K562 (cell line): ENCODE measurements around the gene NUP153. TPM values are rescaled to one million over a fixed set of nuclear protein-coding genes. Genes with fewer than 3 reads are reported as not detected.

Experiments used
- ATAC-seq: fragments of 200-7000 bp; cut with Tn5 transposase; 3 replicates; pipeline ENCODE4 v1.9.1; 2020; ENCODE audit warnings: moderate library complexity
- BruUV-seq: library from RNA; stranded (reverse); fragments of 400-500 nt; replicated peaks from 2 replicates; lab custom pipeline; 2021; lab: Mats Ljungman, UMichigan
- CTCF ChIA-PET: fragments of 300-600 bp; formaldehyde crosslinking; extraction: SDS; loops from one replicate; lab custom pipeline; 2021; ENCODE audit warnings: low intra/inter-chr PET ratio; lab: Yijun Ruan, JAX
- POLR2A ChIA-PET: fragments of 300-600, 350-650 bp; sonication (Branson Sonifier 250); formaldehyde crosslinking; extraction: SDS; loops from one replicate; lab custom pipeline; 2021; ENCODE audit warnings: antibody characterized with exemption, inconsistent platforms; lab: Yijun Ruan, JAX
- DNase-seq, 4 experiments: peaks; one replicate each; pipeline versions ENCODE4 v3.0.0 to v3.0.0-alpha.2; 2011 to 2018; ENCODE audit warnings: low spot score in 3 of 4, mixed read lengths in 3 of 4; ENCODE audit errors: extremely low read depth in 1 of 4
- FAIRE-seq: peaks from 2 replicates; lab custom pipeline; 2011; peaks lifted over from hg19 to GRCh38; lab: Jason Lieb, UNC
- H2AFZ ChIP-seq: 2 replicates; pipeline ENCODE4 v1.6.0; 2011; ENCODE audit warnings: low read depth, low read length, control low read depth, inconsistent platforms
- H3K27ac ChIP-seq: fragments of 200-600 bp; 3 replicates; pipeline ENCODE4 v1.8.0; 2011; ENCODE audit warnings: low read depth, mild to moderate bottlenecking, control low read depth, inconsistent platforms, low read length, moderate library complexity, mixed read lengths; ENCODE audit errors: extremely low read depth
- H3K27me3 ChIP-seq, 2 experiments: fragments of 300-600 bp in 1 of 2; 2 replicates in 1 of 2; 3 replicates in 1 of 2; pipeline versions ENCODE4 v1.6.0 to v1.8.0; 2011; ENCODE audit warnings: inconsistent platforms in 2 of 2, low read length in 2 of 2, mild to moderate bottlenecking in 1 of 2, mixed read lengths in 1 of 2, moderate library complexity in 1 of 2; ENCODE audit not compliant: control insufficient read depth in 2 of 2, insufficient read depth in 2 of 2
- H3K36me3 ChIP-seq: fragments of 300-600 bp; 3 replicates; pipeline ENCODE4 v1.8.0; 2011; ENCODE audit warnings: mild to moderate bottlenecking, low read length, inconsistent platforms; ENCODE audit not compliant: control insufficient read depth, insufficient read depth
- H3K4me1 ChIP-seq, 2 experiments: fragments of 200-600 bp in 1 of 2; replicated peaks in 1 of 2; 2 replicates in 1 of 2; 3 replicates in 1 of 2; pipeline versions ENCODE4 v1.5.1 to v1.8.0; 2011; ENCODE audit warnings: inconsistent platforms in 2 of 2, low read length in 2 of 2, mild to moderate bottlenecking in 1 of 2, mixed read lengths in 1 of 2, moderate library complexity in 1 of 2; ENCODE audit not compliant: control insufficient read depth in 2 of 2, insufficient read depth in 2 of 2
- H3K4me2 ChIP-seq: 2 replicates; pipeline ENCODE4 v1.6.1; 2011; ENCODE audit warnings: low read length, control low read depth, inconsistent platforms, mixed read lengths; ENCODE audit not compliant: insufficient read depth
- H3K4me3 ChIP-seq: fragments of 200-600 bp; sonication (generic), shearing (Covaris generic); 2 replicates; pipeline ENCODE4 v1.5.1; 2016; ENCODE audit warnings: control low read depth, inconsistent platforms
- H3K79me2 ChIP-seq: fragments of 200-600 bp; 3 replicates; pipeline ENCODE4 v1.8.0; 2011; ENCODE audit warnings: low read length, inconsistent platforms; ENCODE audit not compliant: control insufficient read depth, insufficient read depth
- H3K9ac ChIP-seq, 2 experiments: 2 replicates each; pipeline versions ENCODE4 v1.6.0 to v1.6.1; 2011; ENCODE audit warnings: low read depth in 2 of 2, low read length in 2 of 2, control low read depth in 1 of 2, inconsistent platforms in 1 of 2, mild to moderate bottlenecking in 1 of 2, mixed read lengths in 1 of 2; ENCODE audit not compliant: insufficient read depth in 1 of 2
- H3K9me1 ChIP-seq: one replicate; pipeline ENCODE4 v1.6.0; 2011; ENCODE audit warnings: inconsistent platforms, mild to moderate bottlenecking, low read length, moderate library complexity; ENCODE audit not compliant: control insufficient read depth, insufficient read depth
- H3K9me3 ChIP-seq: replicated peaks from 2 replicates; pipeline ENCODE4 v1.5.1; 2011; ENCODE audit warnings: low read depth, low read length, inconsistent platforms; ENCODE audit not compliant: control insufficient read depth, insufficient read depth
- H4K20me1 ChIP-seq: replicated peaks from 2 replicates; pipeline ENCODE4 v1.6.1; 2011; ENCODE audit warnings: low read length, inconsistent platforms, mixed read lengths; ENCODE audit not compliant: control insufficient read depth, insufficient read depth
- CTBP1 ChIP-seq: fragments of 450-650 bp; IDR thresholded peaks from 2 replicates; pipeline ENCODE4 v1.6.1; 2016; ENCODE audit warnings: borderline replicate concordance
- ELF2 ChIP-seq: fragments of 250-450 bp; sonication (Bioruptor Pico); IDR thresholded peaks from 2 replicates; pipeline ENCODE4 v1.5.0; 2021; ENCODE audit warnings: mild to moderate bottlenecking
- EP300 ChIP-seq: IDR thresholded peaks from 2 replicates; pipeline ENCODE4 v1.6.1; 2012; ENCODE audit warnings: low read length, improper control_type of control experiment
- ETV1 ChIP-seq: fragments of 450-650 bp; conservative IDR thresholded peaks from 2 replicates; pipeline ENCODE4 v1.6.1; 2016; ENCODE audit warnings: missing genetic modification characterization, control low read depth, low read depth, missing compliant biosample characterization
- ETV5 ChIP-seq: sonication (generic); formaldehyde crosslinking; IDR thresholded peaks from 2 replicates; pipeline ENCODE4 v1.4.0; 2020; ENCODE audit warnings: low read depth, mild to moderate bottlenecking, missing genetic modification reagents
- MXD1 ChIP-seq: fragments of 250-450 bp; sonication (Bioruptor Pico); IDR thresholded peaks from 2 replicates; pipeline ENCODE4 v1.8.0; 2021; ENCODE audit warnings: borderline replicate concordance, mild to moderate bottlenecking, moderate library complexity; ENCODE audit not compliant: poor library complexity, severe bottlenecking
- SMAD4 ChIP-seq: fragments of 250-450 bp; sonication (Bioruptor Pico); conservative IDR thresholded peaks from 2 replicates; pipeline ENCODE4 v1.8.0; 2021; ENCODE audit warnings: inconsistent platforms, mild to moderate bottlenecking, moderate library complexity
- SREBF1 ChIP-seq: fragments of 150-350 bp; IDR thresholded peaks from 2 replicates; pipeline ENCODE4 v1.6.1; 2014; ENCODE audit warnings: antibody characterized with exemption, low read depth, low read length, borderline replicate concordance
- TAL1 ChIP-seq: fragments of 450-650 bp; IDR thresholded peaks from 2 replicates; pipeline ENCODE4 v1.6.1; 2016; ENCODE audit warnings: mild to moderate bottlenecking
- TEAD4 ChIP-seq, 2 experiments: sonication (generic) in 1 of 2; formaldehyde crosslinking in 1 of 2; IDR thresholded peaks; 2 replicates each; pipeline versions ENCODE4 v1.6.1 to v1.8.0; 2012 to 2022; ENCODE audit warnings: borderline replicate concordance in 1 of 2, inconsistent platforms in 1 of 2, low read length in 1 of 2, mild to moderate bottlenecking in 1 of 2, missing genetic modification reagents in 1 of 2
- TFAP4 ChIP-seq: sonication (generic); formaldehyde crosslinking; IDR thresholded peaks from 2 replicates; pipeline ENCODE4 v1.8.0; 2022; ENCODE audit warnings: missing genetic modification reagents, mild to moderate bottlenecking, moderate library complexity, borderline replicate concordance
- ZC3H4 ChIP-seq: sonication (generic); formaldehyde crosslinking; IDR thresholded peaks from 2 replicates; pipeline ENCODE4 v1.9.0; 2021; ENCODE audit warnings: missing genetic modification reagents, borderline replicate concordance
- ZNF197 ChIP-seq: fragments of 200-800 bp; sonication (Bioruptor generic); IDR thresholded peaks from 2 replicates; pipeline ENCODE4 v1.6.1; 2016; ENCODE audit warnings: low read depth, missing genetic modification characterization, missing compliant biosample characterization
- WGBS: fragments of 100-300 bp; shearing (Covaris generic); methylation state at CpG from one replicate; pipeline ENCODE4 v1.1.6; 2016; ENCODE audit warnings: low coverage, mixed read lengths; ENCODE audit not compliant: insufficient coverage; ENCODE audit errors: missing lambda C conversion rate; 5-methylcytosine and 5-hydroxymethylcytosine counted together
- in situ Hi-C: fragments of 300-500 bp; cut with MboI; formaldehyde crosslinking; loops from 4 replicates; pipeline ENCODE4 v1.15.0; 2018; ENCODE audit warnings: inconsistent platforms, mixed read lengths
- intact Hi-C: fragments of 100-400 bp; cut with micrococcal nuclease; formaldehyde crosslinking; loops from 2 replicates; pipeline ENCODE4 v1.14.2; 2022
- polyA plus RNA-seq, 8 experiments: library from polyadenylated mRNA; depleted of rRNA in 4 of 8; stranded (reverse) in 5 of 8; unstranded in 3 of 8; fragments of >200 nt; fragmentation: Nextera tagmentation in 2 of 8; fragmentation: Illumina TruSeq in 1 of 8; extraction: Ambion mirVana in 2 of 8; extraction: Trizol in 1 of 8; gene quantifications; 2 replicates each; pipeline versions ENCODE4 v1.2.1 to v1.2.3, GENCODE V29; 2011 to 2014; ENCODE audit warnings: inconsistent platforms in 1 of 8, missing spikeins in 1 of 8
- total RNA-seq, 7 experiments: library from RNA; depleted of rRNA in 6 of 7; stranded (reverse); fragments of >200 nt in 6 of 7; fragmentation: Illumina TruSeq in 2 of 7; extraction: Trizol in 2 of 7; gene quantifications; 2 replicates each; pipeline versions ENCODE4 v1.2.1 to v1.2.3, GENCODE V29; 2011 to 2021; ENCODE audit warnings: low replicate concordance in 1 of 7
- TF ChIP-seq, protein P1 (sequence below): fragments of 250-450 bp; sonication (Bioruptor Pico); IDR thresholded peaks from 2 replicates; pipeline ENCODE4 v1.5.0; 2022; ENCODE audit warnings: mild to moderate bottlenecking
- TF ChIP-seq, protein P2 (sequence below): sonication (generic); formaldehyde crosslinking; IDR thresholded peaks from 2 replicates; pipeline ENCODE4 v1.8.0; 2022; ENCODE audit warnings: mild to moderate bottlenecking, missing genetic modification reagents

Gene NUP153
- total and polyA plus RNA-seq, 9 of the 15 experiments (the other 6 are each of a cell fraction or from before 2014, with no cell fraction given), result 21.9 to 110 (median 84.8) TPM

GRCh38 chr6:17716221-17716620 is 9.5 kb upstream of the NUP153 start:
- no TSS peak for BruUV-seq
- Histone ChIP-seq H3K9me3 (no peaks in the 10 kb centered on the region), H3K79me2 (no peaks in the 10 kb centered on the region), H2AFZ (peak overlapping the region; percentile 63), H3K4me2 (no peak overlapping the region), H3K36me3 (no peaks in the 10 kb centered on the region), H3K9ac (no peak overlapping the region), H3K4me1 (peaks cover 6 to 33% of the 10 kb centered on the region in 2 experiments), H3K9me1 (no peaks in the 10 kb centered on the region), H3K27me3 (no peaks in the 10 kb centered on the region), H4K20me1 (no peaks in the 10 kb centered on the region), H3K27ac (no peak overlapping the region), H3K4me3 (no peak overlapping the region)
- 68% methylated on average over 2 of the region's 2 CpGs for WGBS
- DNase-seq (no peak), ATAC-seq (no peak), FAIRE-seq (no peak)
- TF ChIP-seq ZC3H4 (CRISPR knock-in tag), result no peak
- no peak for TF ChIP-seq TEAD4 (IDR thresholded peaks at IDR 0.05; ENCODE audit: low read length)
- TF ChIP-seq TEAD4 (CRISPR knock-in tag; IDR thresholded peaks at IDR 0.05; ENCODE audit: borderline replicate concordance), result no peak
- no peak for TF ChIP-seq ELF2 (CRISPR knock-in tag)
- no peak for TF ChIP-seq SMAD4 (CRISPR knock-in tag)
- no peak for TF ChIP-seq CTBP1
- no peak for TF ChIP-seq EP300
- no peak for TF ChIP-seq SREBF1
- no peak for TF ChIP-seq ETV1 (tag)
- no peak for TF ChIP-seq ZNF197 (CRISPR knock-in tag)
- TF ChIP-seq, protein P1, sequence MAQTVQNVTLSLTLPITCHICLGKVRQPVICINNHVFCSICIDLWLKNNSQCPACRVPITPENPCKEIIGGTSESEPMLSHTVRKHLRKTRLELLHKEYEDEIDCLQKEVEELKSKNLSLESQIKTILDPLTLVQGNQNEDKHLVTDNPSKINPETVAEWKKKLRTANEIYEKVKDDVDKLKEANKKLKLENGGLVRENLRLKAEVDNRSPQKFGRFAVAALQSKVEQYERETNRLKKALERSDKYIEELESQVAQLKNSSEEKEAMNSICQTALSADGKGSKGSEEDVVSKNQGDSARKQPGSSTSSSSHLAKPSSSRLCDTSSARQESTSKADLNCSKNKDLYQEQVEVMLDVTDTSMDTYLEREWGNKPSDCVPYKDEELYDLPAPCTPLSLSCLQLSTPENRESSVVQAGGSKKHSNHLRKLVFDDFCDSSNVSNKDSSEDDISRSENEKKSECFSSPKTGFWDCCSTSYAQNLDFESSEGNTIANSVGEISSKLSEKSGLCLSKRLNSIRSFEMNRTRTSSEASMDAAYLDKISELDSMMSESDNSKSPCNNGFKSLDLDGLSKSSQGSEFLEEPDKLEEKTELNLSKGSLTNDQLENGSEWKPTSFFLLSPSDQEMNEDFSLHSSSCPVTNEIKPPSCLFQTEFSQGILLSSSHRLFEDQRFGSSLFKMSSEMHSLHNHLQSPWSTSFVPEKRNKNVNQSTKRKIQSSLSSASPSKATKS (CRISPR knock-in tag), result no peak
- TF ChIP-seq ETV5 (CRISPR knock-in tag), result no peak
- TF ChIP-seq, protein P2, sequence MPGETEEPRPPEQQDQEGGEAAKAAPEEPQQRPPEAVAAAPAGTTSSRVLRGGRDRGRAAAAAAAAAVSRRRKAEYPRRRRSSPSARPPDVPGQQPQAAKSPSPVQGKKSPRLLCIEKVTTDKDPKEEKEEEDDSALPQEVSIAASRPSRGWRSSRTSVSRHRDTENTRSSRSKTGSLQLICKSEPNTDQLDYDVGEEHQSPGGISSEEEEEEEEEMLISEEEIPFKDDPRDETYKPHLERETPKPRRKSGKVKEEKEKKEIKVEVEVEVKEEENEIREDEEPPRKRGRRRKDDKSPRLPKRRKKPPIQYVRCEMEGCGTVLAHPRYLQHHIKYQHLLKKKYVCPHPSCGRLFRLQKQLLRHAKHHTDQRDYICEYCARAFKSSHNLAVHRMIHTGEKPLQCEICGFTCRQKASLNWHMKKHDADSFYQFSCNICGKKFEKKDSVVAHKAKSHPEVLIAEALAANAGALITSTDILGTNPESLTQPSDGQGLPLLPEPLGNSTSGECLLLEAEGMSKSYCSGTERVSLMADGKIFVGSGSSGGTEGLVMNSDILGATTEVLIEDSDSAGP (CRISPR knock-in tag), result no peak
- no peak for TF ChIP-seq TAL1
- no peak for TF ChIP-seq TFAP4 (CRISPR knock-in tag)
- no peak for TF ChIP-seq MXD1
- intact Hi-C loops, result no loop called here
- in situ Hi-C loops, result no loop called here
- ChIA-PET POLR2A (interaction anchor here (1.6 to 4.5 kb wide), 2 partner anchors 9 to 13 kb away, joined by 9 to 49 read pairs; partner anchors contain the start of gene NUP153), CTCF (no interaction called here)
